SK-N-MC (cell line): Measurements from ENCODE around the gene VKORC1L1.
"Not testable (repeated sequence)": the region's sequence is repeated elsewhere in the genome, so short reads cannot be mapped to it uniquely, and the experiment has no call there.

Source experiments
- DNase-seq: peaks from one replicate; pipeline ENCODE4 v3.0.0-alpha.2; 2011; ENCODE audit warnings: low read depth, low spot score
- H3K27ac ChIP-seq: fragments of 200-600 bp; sonication (generic); 2 replicates; pipeline ENCODE4 v1.5.1; 2016; ENCODE audit warnings: mixed run types
- H3K36me3 ChIP-seq: fragments of 200-600 bp; sonication (generic); 2 replicates; pipeline ENCODE4 v1.6.1; 2017; ENCODE audit warnings: antibody characterized with exemption, low read length, mixed read lengths; ENCODE audit not compliant: insufficient read depth
- H3K4me3 ChIP-seq: fragments of 200-600 bp; sonication (generic); 2 replicates; pipeline ENCODE4 v1.5.1; 2016
- H3K9ac ChIP-seq: fragments of 200-600 bp; sonication (generic); 2 replicates; pipeline ENCODE4 v1.8.0; 2017; ENCODE audit warnings: mixed run types, mixed read lengths; ENCODE audit not compliant: insufficient read length
- H3K9me3 ChIP-seq: fragments of 200-600 bp; sonication (generic); 2 replicates; pipeline ENCODE4 v1.6.1; 2017; ENCODE audit warnings: low read depth, mild to moderate bottlenecking, antibody characterized with exemption, low read length, moderate library complexity, mixed read lengths
- EZH2 ChIP-seq: fragments of 200-600 bp; sonication (generic); IDR thresholded peaks from one replicate; pipeline ENCODE4 v1.6.1; 2017; ENCODE audit warnings: antibody characterized with exemption
- FOXP2 ChIP-seq: optimal IDR thresholded peaks from 2 replicates; pipeline ENCODE3; 2011; ENCODE audit warnings: mild to moderate bottlenecking, moderate library complexity; ENCODE audit not compliant: insufficient read depth; ENCODE audit errors: extremely low read length, control extremely low read depth
- POLR2AphosphoS5 ChIP-seq: IDR thresholded peaks from 2 replicates; pipeline ENCODE4 v1.6.1; 2012; ENCODE audit warnings: mild to moderate bottlenecking, low read depth, low read length, borderline replicate concordance

Gene VKORC1L1

GRCh38 chr7:65872776-65873581 is at the start of gene VKORC1L1:
TSS of gene VKORC1L1 (plus strand) at chr7:65873074. CDS start at chr7:65873372, 298 bp downstream.
- Histone ChIP-seq H3K36me3 (no peaks in the 10 kb centered on the region), H3K9ac (peak within 1 kb of the TSS; percentile 83), H3K27ac (no peak within 1 kb of the TSS), H3K9me3 (no peaks in the 10 kb centered on the region), H3K4me3 (peak within 1 kb of the TSS; percentile 86)
- no peak for DNase-seq
- TF ChIP-seq EZH2 (no peak), POLR2AphosphoS5 (no peak), FOXP2 (no peak)

DNA sequence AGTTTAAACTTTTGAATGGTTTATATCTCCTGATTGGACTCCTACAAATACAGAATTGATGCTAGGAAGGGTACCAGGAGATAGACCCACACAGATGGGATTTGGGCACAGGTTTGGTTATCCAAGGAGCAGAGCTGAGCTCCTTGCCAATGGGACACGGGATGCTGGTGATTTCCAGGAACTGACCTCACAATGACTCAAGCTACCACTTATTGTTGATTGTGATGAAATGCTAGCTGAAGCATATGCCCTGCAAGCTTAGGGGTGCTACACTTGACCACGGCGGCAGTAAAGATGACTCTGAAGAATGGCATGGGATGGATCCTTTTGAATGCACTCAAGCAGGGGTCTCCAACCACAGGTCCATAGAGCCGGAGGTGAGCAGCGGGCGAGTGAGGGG is 45.5 kb upstream of the VKORC1L1 start:
- TF ChIP-seq POLR2AphosphoS5 (no peak), FOXP2 (no peak), EZH2 (no peak)
- Histone ChIP-seq H3K9me3 (no peaks in the 10 kb centered on the region), H3K27ac (no peak overlapping the region), H3K4me3 (no peak overlapping the region), H3K36me3 (no peaks in the 10 kb centered on the region), H3K9ac (no peak overlapping the region)
- DNase-seq: no peak

DNA sequence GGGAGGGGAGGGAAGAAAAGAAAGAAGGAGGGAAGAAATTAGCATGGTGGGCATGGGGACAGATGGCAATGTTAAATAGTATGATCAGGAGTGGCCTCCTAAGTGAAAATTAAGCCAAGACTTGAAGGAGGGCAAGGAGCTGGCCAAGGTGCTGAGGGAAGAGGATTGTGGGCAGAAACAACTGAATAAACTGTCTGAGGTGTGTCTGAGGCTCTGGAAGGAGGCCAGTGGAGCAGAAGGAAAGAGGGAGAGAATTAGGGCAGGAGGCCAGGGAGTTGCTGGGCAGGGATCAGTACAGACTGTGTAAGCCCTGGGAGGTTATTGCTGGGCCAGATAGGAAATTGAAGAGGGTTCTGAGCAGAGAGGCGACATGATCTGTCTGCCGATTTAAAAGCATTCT is 40.6 kb upstream of the VKORC1L1 start:
- Histone ChIP-seq H3K9ac (no peak overlapping the region), H3K36me3 (no peaks in the 10 kb centered on the region)
- DNase-seq: no peak

GRCh38 chr7:65836684-65837083 is 36.2 kb upstream of the VKORC1L1 start:
- H3K36me3 ChIP-seq, H3K27ac ChIP-seq, DNase-seq, H3K9me3 ChIP-seq, H3K9ac ChIP-seq, H3K4me3 ChIP-seq: not testable (repeated sequence)

More for the DNA sequence above, 40.6 kb upstream of the VKORC1L1 start:
- Histone ChIP-seq H3K27ac (no peak overlapping the region), H3K4me3 (no peak overlapping the region), H3K9me3 (no peaks in the 10 kb centered on the region)
- TF ChIP-seq FOXP2 (no peak), POLR2AphosphoS5 (no peak), EZH2 (no peak)

DNA sequence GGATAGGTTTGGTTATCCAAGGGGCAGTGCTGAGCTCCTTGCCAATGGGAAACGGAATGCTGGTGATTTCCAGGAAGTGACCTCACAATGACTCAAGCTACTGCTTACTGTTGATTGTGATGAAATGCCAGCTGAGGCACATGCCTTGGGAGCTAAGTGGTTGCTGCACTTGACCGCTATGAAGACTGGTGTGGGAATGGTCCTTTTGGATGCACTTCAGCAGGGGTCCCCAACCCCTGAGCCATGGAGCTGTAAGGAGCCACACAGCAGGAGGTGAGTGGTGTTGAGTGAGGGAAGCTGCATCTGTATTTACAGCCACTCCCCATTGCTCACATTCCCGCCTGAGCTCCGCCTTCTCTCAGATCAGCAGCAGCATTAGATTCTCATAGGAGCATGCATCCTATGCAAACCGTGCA is 35.3 kb upstream of the VKORC1L1 start:
- not testable (repeated sequence) for H3K9ac ChIP-seq, DNase-seq, H3K36me3 ChIP-seq, H3K27ac ChIP-seq, H3K4me3 ChIP-seq, H3K9me3 ChIP-seq

- H3K9ac ChIP-seq: no peak overlapping the region
- no peak for DNase-seq
- TF ChIP-seq POLR2AphosphoS5 (no peak), FOXP2 (no peak), EZH2 (no peak)
- H3K36me3 ChIP-seq: no peaks in the 10 kb centered on the region
- H3K27ac ChIP-seq: no peak overlapping the region
- H3K4me3 ChIP-seq: no peak overlapping the region
- H3K9me3 ChIP-seq: no peaks in the 10 kb centered on the region
Observed at GRCh38 chr7:65839846-65840245, 33.0 kb upstream of the VKORC1L1 start.

GRCh38 chr7:65840446-65840845 is 32.4 kb upstream of the VKORC1L1 start:
- DNase-seq: no peak
- H3K4me3 ChIP-seq: no peak overlapping the region
- H3K9me3 ChIP-seq: no peaks in the 10 kb centered on the region
- no peak overlapping the region for H3K27ac ChIP-seq
- no peak overlapping the region for H3K9ac ChIP-seq
- H3K36me3 ChIP-seq: no peaks in the 10 kb centered on the region
- TF ChIP-seq POLR2AphosphoS5 (no peak), FOXP2 (no peak), EZH2 (no peak)

GRCh38 chr7:65843616-65844015 is 29.3 kb upstream of the VKORC1L1 start:
- not testable (repeated sequence) for DNase-seq, H3K9me3 ChIP-seq, H3K27ac ChIP-seq, H3K9ac ChIP-seq, H3K36me3 ChIP-seq, H3K4me3 ChIP-seq

- Histone ChIP-seq H3K27ac (no peak overlapping the region), H3K4me3 (no peak overlapping the region), H3K36me3 (no peaks in the 10 kb centered on the region), H3K9me3 (no peaks in the 10 kb centered on the region), H3K9ac (no peak overlapping the region)
- DNase-seq: no peak
- no peak for TF ChIP-seq FOXP2
Observed at GRCh38 chr7:65846008-65846570, 26.8 kb upstream of the VKORC1L1 start.

DNA sequence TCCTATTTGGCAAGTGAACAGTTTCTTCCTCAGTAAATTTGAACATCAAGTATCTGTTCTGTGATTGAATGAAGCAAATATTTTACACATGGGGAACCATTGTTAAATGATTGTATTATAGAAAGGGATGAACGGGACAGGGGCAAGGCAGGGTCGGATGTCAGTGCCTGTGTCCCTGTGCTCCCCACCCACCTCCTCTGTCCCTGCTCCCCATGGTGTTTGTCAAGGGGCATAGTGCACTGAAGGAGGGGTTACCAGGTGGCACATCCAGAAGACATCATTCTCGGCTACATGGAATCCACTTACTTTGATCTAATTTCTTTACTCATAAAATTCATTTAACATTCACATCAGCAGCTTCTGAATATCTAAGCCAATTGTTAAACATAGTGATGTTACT is 19.4 kb upstream of the VKORC1L1 start:
- H3K4me3 ChIP-seq, H3K27ac ChIP-seq, DNase-seq, H3K9me3 ChIP-seq, H3K36me3 ChIP-seq, H3K9ac ChIP-seq: not testable (repeated sequence)

- not testable (repeated sequence) for H3K9me3 ChIP-seq, H3K4me3 ChIP-seq, DNase-seq, H3K36me3 ChIP-seq, H3K9ac ChIP-seq, H3K27ac ChIP-seq
Observed at GRCh38 chr7:65853892-65854291, 19.0 kb upstream of the VKORC1L1 start.

DNA sequence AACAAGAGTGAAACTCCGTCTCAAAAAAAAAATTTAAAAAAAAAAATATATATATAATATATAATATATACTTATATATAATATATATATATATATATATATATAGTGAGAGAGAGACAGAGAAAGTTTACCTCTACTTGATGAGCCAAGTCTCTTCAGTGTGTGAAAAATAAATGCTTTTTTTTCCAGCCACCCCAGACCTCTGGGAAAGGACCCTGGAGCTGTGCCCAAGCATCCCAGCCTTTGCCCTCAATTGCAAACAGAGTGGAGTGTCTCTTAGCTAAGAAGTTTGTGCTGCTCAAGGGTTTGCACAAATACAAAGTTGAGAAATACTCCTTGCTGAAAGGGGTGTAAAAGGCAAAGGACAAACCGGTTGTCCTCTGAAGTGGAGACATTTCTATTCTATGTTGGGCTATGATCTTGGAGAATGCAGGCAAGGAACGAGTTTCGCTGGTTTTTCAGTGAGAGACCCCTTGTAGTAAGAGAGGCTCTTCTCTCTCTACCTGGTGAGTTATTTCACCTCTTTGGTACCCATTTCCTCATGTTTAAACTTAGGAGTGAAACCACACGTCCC is 15.5 kb upstream of the VKORC1L1 start:
- not testable (repeated sequence) for H3K27ac ChIP-seq, H3K9me3 ChIP-seq, H3K4me3 ChIP-seq, H3K36me3 ChIP-seq, H3K9ac ChIP-seq, DNase-seq

DNA sequence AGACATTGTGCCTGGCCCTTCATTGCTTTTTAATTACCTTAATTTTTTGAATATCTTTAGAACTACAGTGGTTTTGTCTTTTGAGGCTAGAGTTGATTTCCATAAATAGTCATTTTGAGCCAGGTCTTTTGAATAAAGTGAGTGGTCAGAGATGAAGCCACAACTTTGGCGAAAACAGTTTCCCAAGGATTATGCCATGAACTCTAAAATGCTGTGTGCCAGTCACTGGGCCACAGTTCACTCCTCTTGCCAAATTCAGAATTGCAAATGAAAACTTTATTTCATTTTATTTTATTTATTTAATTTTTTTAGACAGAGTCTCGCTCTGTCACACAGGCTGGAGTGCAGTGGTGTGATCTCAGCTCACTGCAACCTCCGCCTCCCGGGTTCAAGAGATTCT is 14.2 kb upstream of the VKORC1L1 start:
- H3K27ac ChIP-seq, H3K4me3 ChIP-seq, H3K9ac ChIP-seq, DNase-seq, H3K36me3 ChIP-seq, H3K9me3 ChIP-seq: not testable (repeated sequence)
